Neuronal stem cell (in vitro differentiated cells): ENCODE results near the gene CDH2.

Source experiments
- DNase-seq: peaks from one replicate; pipeline ENCODE4 v3.0.0-alpha.2; 2013; ENCODE audit warnings: low spot score
- H2AFZ ChIP-seq: one replicate; pipeline ENCODE4 v1.6.1; 2013; ENCODE audit warnings: mild to moderate bottlenecking, low read length, inconsistent platforms
- H2AK5ac ChIP-seq: 2 replicates; pipeline ENCODE4 v1.6.1; 2013; ENCODE audit warnings: low read depth, mild to moderate bottlenecking, inconsistent platforms, low read length, moderate library complexity, mixed read lengths
- H2BK120ac ChIP-seq: 2 replicates; pipeline ENCODE4 v1.6.1; 2013; ENCODE audit warnings: low read depth, mild to moderate bottlenecking, inconsistent platforms, low read length, moderate library complexity, mixed read lengths
- H2BK12ac ChIP-seq: one replicate; pipeline ENCODE4 v1.6.1; 2013; ENCODE audit warnings: low read length, inconsistent platforms
- H2BK15ac ChIP-seq: 2 replicates; pipeline ENCODE4 v1.6.1; 2013; ENCODE audit warnings: mild to moderate bottlenecking, low read length, inconsistent platforms, mixed read lengths
- H2BK5ac ChIP-seq: one replicate; pipeline ENCODE4 v1.6.1; 2013; ENCODE audit warnings: inconsistent platforms, mild to moderate bottlenecking, low read length, moderate library complexity
- H3K14ac ChIP-seq: one replicate; pipeline ENCODE4 v1.6.1; 2013; ENCODE audit warnings: low read length, inconsistent platforms
- H3K18ac ChIP-seq: 2 replicates; pipeline ENCODE4 v1.6.1; 2013; ENCODE audit warnings: low read length, inconsistent platforms
- H3K23ac ChIP-seq: 2 replicates; pipeline ENCODE4 v1.6.1; 2013; ENCODE audit warnings: low read depth, mild to moderate bottlenecking, mixed read lengths, low read length, inconsistent platforms; ENCODE audit not compliant: poor library complexity
- H3K27ac ChIP-seq: replicated peaks from 3 replicates; pipeline ENCODE4 v1.5.1; 2013; ENCODE audit warnings: low read length, inconsistent platforms
- H3K27me3 ChIP-seq, 3 experiments: 2 replicates each; pipeline ENCODE4 v1.6.1; 2013; ENCODE audit warnings: low read length in 3 of 3, mild to moderate bottlenecking in 2 of 3, inconsistent platforms in 1 of 3, low read depth in 1 of 3, mixed read lengths in 1 of 3, moderate library complexity in 1 of 3; ENCODE audit not compliant: control insufficient read depth in 3 of 3, insufficient read depth in 3 of 3
- H3K36me3 ChIP-seq, 2 donors: replicated peaks in 1 of 2; 2 replicates each; pipeline ENCODE4 v1.6.1; 2013; ENCODE audit warnings: low read length in 2 of 2; ENCODE audit not compliant: control insufficient read depth in 2 of 2, insufficient read depth in 2 of 2
- H3K4ac ChIP-seq: 2 replicates; pipeline ENCODE4 v1.6.1; 2013; ENCODE audit warnings: inconsistent platforms, mild to moderate bottlenecking, low read length, moderate library complexity
- H3K4me1 ChIP-seq, 2 donors: 1 replicate in 1 of 2; 2 replicates in 1 of 2; pipeline ENCODE4 v1.6.1; 2013; ENCODE audit warnings: low read length in 2 of 2, low read depth in 1 of 2; ENCODE audit not compliant: control insufficient read depth in 2 of 2, insufficient read depth in 1 of 2
- H3K4me2 ChIP-seq: one replicate; pipeline ENCODE4 v1.6.1; 2013; ENCODE audit warnings: mild to moderate bottlenecking, low read length, inconsistent platforms; ENCODE audit not compliant: insufficient read depth, poor library complexity, severe bottlenecking
- H3K4me3 ChIP-seq, 2 donors: 2 replicates each; pipeline ENCODE4 v1.5.1; 2013; ENCODE audit warnings: low read length in 2 of 2, mild to moderate bottlenecking in 2 of 2, inconsistent platforms in 1 of 2, moderate library complexity in 1 of 2
- H3K79me1 ChIP-seq: one replicate; pipeline ENCODE4 v1.6.1; 2013; ENCODE audit warnings: low read depth, mild to moderate bottlenecking, inconsistent platforms, low read length, moderate library complexity
- H3K9ac ChIP-seq: one replicate; pipeline ENCODE4 v1.6.1; 2013; ENCODE audit warnings: mild to moderate bottlenecking, low read depth, low read length, inconsistent platforms; ENCODE audit not compliant: poor library complexity
- H3K9me3 ChIP-seq, 2 donors: replicated peaks in 1 of 2; 2 replicates each; pipeline versions ENCODE3 to v1.6.1; 2013; ENCODE audit warnings: low read length in 2 of 2, mild to moderate bottlenecking in 2 of 2, inconsistent platforms in 1 of 2, low read depth in 1 of 2, mixed read lengths in 1 of 2, moderate library complexity in 1 of 2; ENCODE audit not compliant: control insufficient read depth in 2 of 2, insufficient read depth in 1 of 2
- H4K8ac ChIP-seq: one replicate; pipeline ENCODE4 v1.6.1; 2013; ENCODE audit warnings: low read depth, mild to moderate bottlenecking, inconsistent platforms, low read length, moderate library complexity
- H4K91ac ChIP-seq: one replicate; pipeline ENCODE4 v1.6.1; 2013; ENCODE audit warnings: low read length, low read depth, mild to moderate bottlenecking, inconsistent platforms; ENCODE audit not compliant: poor library complexity
- WGBS, 2 donors: extraction: QIAGEN DNeasy Blood & Tissue Kit; methylation state at CpG; one replicate each; pipeline ENCODE4 v1.1.7; 2013; ENCODE audit warnings: missing lambda C conversion rate in 2 of 2, mixed read lengths in 1 of 2; ENCODE audit not compliant: insufficient read length in 2 of 2, insufficient replicate concordance in 1 of 2; ENCODE audit errors: extremely low coverage in 2 of 2; 5-methylcytosine and 5-hydroxymethylcytosine counted together

CDH2 gene

GRCh38 chr18:28043631-28044030 lies 133.3 kb downstream of the CDH2 start:
- no peak overlapping the region for H4K91ac ChIP-seq
- H3K36me3 ChIP-seq, result peaks cover 0 to 15% of the 10 kb centered on the region in 2 donors
- H2BK15ac ChIP-seq, result no peak overlapping the region
- DNase-seq, result no peak
- no peak overlapping the region for H2BK12ac ChIP-seq
- peaks cover 20 to 51% of the 10 kb centered on the region in 2 donors for H3K4me1 ChIP-seq
- no peak overlapping the region for H3K18ac ChIP-seq
- no peak overlapping the region for H3K23ac ChIP-seq
- no peak overlapping the region for H3K4me3 ChIP-seq
- no peak overlapping the region for H3K27ac ChIP-seq
- H3K14ac ChIP-seq, result no peak overlapping the region
- no peak overlapping the region for H3K4ac ChIP-seq
- H2BK5ac ChIP-seq, result no peak overlapping the region
- no peak overlapping the region for H2AK5ac ChIP-seq
- no peak overlapping the region for H3K9ac ChIP-seq
- H3K27me3 ChIP-seq, result no peaks in the 10 kb centered on the region
- H2BK120ac ChIP-seq, result no peak overlapping the region
- no peaks in the 10 kb centered on the region for H3K79me1 ChIP-seq
- H3K4me2 ChIP-seq, result no peak overlapping the region
- no peak overlapping the region for H4K8ac ChIP-seq
- no CpG with 5 or more reads among the region's 3 CpGs for WGBS, 2 donors
- no peaks in the 10 kb centered on the region for H3K9me3 ChIP-seq
- no peak overlapping the region for H2AFZ ChIP-seq

- Histone ChIP-seq H2AFZ (no peak overlapping the region), H3K23ac (no peak overlapping the region), H2AK5ac (no peak overlapping the region), H4K8ac (no peak overlapping the region), H3K79me1 (peaks cover 3% of the 10 kb centered on the region), H4K91ac (no peak overlapping the region), H2BK5ac (no peak overlapping the region), H3K27me3 (no peaks in the 10 kb centered on the region), H3K14ac (no peak overlapping the region), H3K27ac (no peak overlapping the region), H3K18ac (no peak overlapping the region), H2BK120ac (no peak overlapping the region), H2BK12ac (no peak overlapping the region), H3K4me3 (no peak overlapping the region), H3K4me1 (peaks cover 27 to 65% of the 10 kb centered on the region in 2 donors), H3K9ac (no peak overlapping the region), H3K9me3 (no peaks in the 10 kb centered on the region), H3K4me2 (no peak overlapping the region), H3K36me3 (peaks cover 0 to 18% of the 10 kb centered on the region in 2 donors), H3K4ac (no peak overlapping the region), H2BK15ac (no peak overlapping the region)
- DNase-seq, result peak; percentile 72
- no CpG with 5 or more reads among the region's 5 CpGs for WGBS, 2 donors
Measured at GRCh38 chr18:28041366-28041765, 135.6 kb downstream of the CDH2 start.

GRCh38 chr18:28040716-28041115 lies 136.2 kb downstream of the CDH2 start:
- Histone ChIP-seq H4K91ac (no peak overlapping the region), H3K4me2 (no peak overlapping the region), H2BK5ac (no peak overlapping the region), H3K36me3 (peaks cover 0 to 18% of the 10 kb centered on the region in 2 donors), H3K14ac (no peak overlapping the region), H2AFZ (no peak overlapping the region), H3K18ac (no peak overlapping the region), H3K79me1 (peaks cover 3% of the 10 kb centered on the region), H3K4ac (no peak overlapping the region), H3K27ac (no peak overlapping the region), H2BK12ac (no peak overlapping the region), H2BK15ac (no peak overlapping the region), H3K9ac (no peak overlapping the region), H3K4me3 (no peak overlapping the region), H3K4me1 (peaks cover 25 to 65% of the 10 kb centered on the region in 2 donors), H3K27me3 (no peaks in the 10 kb centered on the region), H4K8ac (no peak overlapping the region), H3K23ac (no peak overlapping the region), H3K9me3 (no peaks in the 10 kb centered on the region), H2AK5ac (no peak overlapping the region), H2BK120ac (no peak overlapping the region)
- DNase-seq, result no peak

GRCh38 chr18:28040211-28040610 lies 136.7 kb downstream of the CDH2 start:
- Histone ChIP-seq H3K27me3 (no peaks in the 10 kb centered on the region), H3K14ac (no peak overlapping the region), H3K4me2 (no peak overlapping the region), H4K91ac (no peak overlapping the region), H4K8ac (no peak overlapping the region), H2BK5ac (no peak overlapping the region), H3K27ac (no peak overlapping the region), H2BK120ac (no peak overlapping the region), H2AK5ac (no peak overlapping the region), H3K4ac (no peak overlapping the region), H3K9ac (no peak overlapping the region), H3K36me3 (peaks cover 0 to 18% of the 10 kb centered on the region in 2 donors), H3K4me3 (no peak overlapping the region), H3K23ac (no peak overlapping the region), H2AFZ (no peak overlapping the region), H3K18ac (no peak overlapping the region), H2BK12ac (no peak overlapping the region), H3K4me1 (peaks cover 23 to 64% of the 10 kb centered on the region in 2 donors), H3K9me3 (no peaks in the 10 kb centered on the region), H2BK15ac (no peak overlapping the region), H3K79me1 (peaks cover 3% of the 10 kb centered on the region)
- no CpG with 5 or more reads among the region's 2 CpGs for WGBS, 2 donors
- DNase-seq, result no peak
